Measurements from ENCODE around the gene ARHGAP26.
"Not testable (repeated sequence)": the region's sequence is repeated elsewhere in the genome, so short reads cannot be mapped to it uniquely, and the experiment has no call there.

Gene ARHGAP26

DNA sequence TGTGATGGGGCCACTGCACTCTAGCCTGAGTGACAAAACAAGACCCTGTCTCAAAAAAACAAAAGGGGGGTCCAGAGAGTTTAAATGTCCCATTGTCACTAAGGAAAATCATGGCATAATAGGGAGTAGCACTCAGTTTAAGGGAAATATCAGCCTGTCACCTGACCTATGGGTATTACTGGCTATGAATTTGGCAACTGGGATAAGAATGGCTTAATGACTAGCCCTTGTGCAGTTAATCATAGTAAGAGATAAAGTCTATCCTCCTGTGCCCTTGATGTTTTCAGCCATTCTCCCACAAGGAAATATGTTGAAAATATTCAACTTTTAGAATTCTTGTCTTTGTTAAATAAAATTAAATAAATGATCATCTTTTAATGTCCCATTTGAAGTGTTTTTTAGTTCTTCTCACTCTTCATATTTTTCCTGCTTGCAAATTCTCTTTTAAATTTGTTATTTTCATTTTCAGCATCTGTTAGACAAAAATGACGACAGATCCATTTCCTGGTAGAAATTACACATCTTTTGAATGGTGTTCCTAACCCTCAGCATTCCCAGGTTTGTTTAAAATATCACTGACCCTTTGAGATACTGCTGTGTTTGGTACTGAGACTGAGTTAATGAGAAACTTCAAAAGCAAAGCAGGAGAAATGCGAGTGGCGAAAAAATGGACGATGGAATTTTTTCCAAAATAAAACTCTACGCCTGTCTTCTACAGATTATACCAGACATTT is 191.4 kb downstream of the ARHGAP26 start:
- no peak for DNase-seq (ENCODE audit: low spot score)

DNA sequence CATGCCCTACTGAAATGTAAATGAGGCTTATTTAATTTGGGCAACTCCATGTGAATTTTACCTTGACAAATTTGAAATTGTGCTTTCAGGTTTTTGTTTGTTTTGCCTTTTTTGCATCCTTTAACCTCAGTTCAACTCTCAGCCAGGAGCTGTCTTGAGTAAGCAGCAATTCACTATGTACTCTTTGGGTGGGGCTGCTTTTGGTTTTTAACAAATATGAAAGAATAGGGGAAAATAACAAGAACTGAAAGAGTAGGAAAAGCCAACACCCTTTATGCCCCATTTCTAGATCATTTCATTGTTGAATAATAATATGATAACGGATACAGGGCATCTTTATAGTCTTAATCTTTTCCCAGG is 192.0 kb downstream of the ARHGAP26 start:
- DNase-seq (ENCODE audit: low spot score) = no peak

DNA sequence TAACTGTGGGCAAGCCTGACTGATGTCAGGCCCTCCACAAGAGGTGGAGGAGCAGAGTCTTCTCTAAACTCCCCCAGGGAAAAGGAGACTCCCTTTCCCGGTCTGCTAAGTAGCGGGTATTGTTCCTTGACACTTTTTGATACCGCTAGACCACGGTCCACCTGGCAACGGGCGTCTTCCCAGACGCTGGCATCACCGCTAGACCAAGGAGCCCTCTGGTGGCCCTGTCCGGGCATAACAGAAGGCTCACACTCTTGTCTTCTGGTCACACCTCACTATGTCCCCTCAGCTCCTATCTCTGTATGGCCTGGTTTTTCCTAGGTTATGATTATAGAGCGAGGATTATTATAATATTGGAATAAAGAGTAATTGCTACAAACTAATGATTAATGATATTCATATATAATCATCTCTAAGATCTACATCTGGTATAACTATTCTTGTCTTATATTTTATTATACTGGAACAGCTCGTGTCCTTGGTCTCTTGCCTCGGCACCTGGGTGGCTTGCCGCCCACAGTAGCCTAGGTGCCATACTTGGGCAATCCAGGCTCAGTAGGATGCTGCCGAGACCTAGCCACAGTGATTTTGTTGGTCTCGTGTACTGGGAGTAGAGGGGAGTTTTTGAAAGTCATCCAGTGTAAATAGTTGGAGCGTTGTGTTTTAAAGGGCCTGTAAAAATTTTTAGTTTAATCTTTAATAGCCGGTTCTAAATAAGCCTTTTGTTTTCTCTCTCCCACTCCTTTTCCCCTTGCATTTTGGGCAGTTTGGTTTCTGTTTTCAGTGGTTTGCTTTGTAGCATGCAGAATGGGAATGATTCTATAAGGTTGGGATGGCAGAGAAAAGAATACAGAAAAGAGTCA is 195.3 kb downstream of the ARHGAP26 start:
- not testable (repeated sequence) for DNase-seq (ENCODE audit: low spot score)

DNA sequence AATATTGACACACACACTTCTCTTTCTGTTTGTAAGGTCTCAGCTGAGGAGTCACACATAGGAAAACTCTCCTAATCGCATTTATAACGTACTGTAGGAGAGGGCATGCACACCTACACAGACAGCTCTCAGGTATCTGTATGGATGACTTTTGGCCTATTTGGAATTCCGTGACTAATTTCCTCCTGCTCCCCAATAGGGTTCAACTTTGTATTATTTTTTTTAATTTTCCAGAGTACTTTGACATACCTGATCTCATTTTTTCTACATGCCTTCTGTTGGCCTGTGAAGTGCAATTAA is 195.9 kb downstream of the ARHGAP26 start:
- no peak for DNase-seq (ENCODE audit: low spot score)

DNA sequence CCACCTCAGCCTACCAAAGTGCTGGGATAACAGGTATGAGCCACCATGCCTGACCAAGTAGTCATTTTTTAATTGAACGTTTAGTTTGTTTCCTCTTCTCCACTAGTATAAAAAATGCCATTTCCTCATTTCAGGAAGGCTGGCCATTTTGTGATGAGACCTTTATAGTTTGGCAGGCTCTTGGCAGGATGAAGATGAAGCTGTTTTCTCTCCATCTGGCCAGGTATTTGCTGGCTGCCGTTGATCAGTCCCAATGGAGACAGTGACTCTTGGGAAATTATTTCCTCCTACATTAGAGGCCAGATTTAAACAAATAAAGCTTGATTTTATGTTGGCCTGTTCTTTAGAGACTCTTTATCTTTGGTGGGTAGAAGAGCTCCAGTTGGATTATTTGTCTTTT is 199.0 kb downstream of the ARHGAP26 start:
- DNase-seq (ENCODE audit: low spot score) = no peak

DNA sequence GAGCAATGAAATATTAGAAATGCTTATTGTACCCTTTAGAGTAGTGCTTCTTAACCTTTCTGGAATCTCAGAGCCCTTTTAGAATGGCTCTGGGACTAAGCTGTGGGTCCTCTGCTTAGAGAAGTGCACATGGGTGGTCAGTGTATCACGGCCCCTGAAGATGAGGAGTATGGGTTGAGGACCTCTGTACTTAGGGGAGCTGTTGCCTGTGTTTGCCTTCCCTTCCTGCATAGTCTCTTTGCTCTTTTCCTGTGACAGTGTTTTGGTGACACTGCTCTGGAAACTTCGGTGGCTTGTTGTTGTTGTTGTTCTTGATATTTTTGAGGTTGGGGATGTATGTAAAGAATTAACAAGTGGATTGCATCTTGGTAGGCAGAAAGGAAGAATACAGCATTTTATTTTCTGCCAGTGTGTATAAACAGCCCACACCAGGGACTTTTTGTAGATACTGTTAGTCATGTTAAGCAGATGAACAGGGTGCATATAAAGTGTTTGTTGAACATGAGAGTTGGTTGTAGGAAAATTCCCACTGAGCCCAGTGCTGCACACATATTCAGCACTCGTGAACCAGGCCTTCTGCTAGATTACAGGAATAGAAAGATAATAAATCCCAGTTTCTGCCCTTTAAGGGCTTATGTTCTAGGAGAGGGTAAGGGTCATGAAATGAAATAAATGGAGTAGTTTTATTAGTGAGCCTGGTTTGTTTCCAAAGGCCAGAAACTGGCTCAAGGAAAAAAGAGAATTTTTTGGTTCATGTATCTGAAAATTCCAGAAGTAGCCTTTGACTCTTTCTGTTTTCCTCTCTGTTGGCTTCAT is 199.7 kb downstream of the ARHGAP26 start:
- no peak for DNase-seq (ENCODE audit: low spot score)

DNA sequence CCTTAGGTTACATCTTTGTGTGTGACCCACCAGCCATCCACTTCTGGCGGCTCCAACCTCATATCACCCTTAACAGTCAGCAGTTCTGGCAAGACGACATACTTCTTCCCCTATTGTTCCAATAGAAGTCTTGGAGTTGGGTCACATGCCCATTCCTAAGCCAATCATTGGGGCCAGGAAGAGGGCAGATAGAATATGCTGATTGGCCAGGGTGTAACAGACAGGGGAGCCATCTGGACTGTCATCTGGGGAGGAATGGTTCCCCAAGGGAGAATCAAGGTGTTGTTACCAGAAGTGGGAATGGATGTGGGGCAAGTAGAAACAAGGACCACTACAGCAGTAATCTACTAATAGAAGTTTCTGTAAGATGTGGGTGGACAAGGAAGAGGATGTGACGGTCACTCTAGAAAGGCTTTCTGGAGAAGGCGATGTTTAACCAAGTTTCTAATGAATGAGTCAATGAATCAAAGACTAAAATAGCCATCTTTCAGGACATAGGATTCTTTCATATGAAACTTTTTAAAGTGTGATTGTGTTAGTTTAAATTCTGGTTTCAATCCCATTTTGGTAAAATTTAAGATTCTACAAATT is 200.4 kb downstream of the ARHGAP26 start:
- no peak for DNase-seq (ENCODE audit: low spot score)

DNA sequence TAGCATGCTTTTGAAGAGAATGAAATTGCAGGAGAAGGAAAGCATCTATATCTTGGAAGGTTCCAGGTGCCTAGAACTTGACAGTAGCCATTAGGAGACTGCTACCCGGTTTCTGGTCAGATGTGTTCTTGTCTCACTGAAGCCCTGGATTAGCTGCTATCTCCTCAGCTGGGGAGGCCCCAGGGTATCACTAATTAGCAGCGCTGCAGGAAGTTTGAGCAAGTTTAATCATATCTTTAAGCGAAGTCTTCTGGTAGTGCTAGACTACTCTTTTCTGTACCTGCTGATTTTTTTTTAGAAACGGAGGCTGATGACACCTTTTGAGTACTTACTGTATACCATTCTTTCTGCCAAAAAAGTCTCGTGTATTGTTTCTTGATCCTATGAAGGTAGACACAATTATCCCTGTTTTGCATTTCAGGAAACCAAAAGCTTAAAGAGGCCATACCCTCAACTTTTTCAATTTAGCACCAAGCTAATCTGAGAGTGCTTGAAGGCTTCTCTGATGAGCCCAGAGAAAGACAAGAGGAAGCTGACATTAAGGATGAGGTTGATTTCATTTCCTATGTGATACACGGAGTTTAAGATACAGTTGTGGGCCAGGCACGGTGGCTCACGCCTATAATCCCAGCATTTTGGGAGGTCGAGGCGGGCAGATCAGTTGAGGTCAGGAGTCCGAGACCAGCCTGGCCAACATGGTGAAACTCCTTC is 201.3 kb downstream of the ARHGAP26 start:
- no peak for DNase-seq (ENCODE audit: low spot score)

DNA sequence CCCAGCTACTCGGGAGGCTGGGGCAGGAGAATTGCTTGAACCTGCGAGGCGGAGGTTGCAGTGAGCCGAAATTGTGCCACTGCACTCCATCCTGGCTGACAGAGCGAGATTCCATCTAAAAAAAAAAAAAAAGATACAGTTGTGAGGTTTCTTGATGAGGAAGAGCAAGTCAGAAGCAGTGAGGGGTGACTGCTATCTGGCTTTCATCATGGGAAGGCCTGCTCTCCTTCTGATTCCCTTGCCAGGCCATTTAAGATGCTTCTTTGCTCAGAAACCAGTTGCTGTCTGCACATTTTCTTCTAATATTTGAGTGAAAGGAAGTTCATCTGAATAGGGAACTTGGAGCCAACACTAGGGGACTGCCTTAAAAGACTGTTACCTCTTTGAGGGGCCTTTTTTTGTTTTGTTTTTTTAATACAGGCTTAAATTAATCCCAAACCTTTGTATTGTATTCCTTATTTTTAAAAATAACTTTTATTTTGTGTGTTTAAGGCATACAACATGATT is 201.9 kb downstream of the ARHGAP26 start:
- no peak for DNase-seq (ENCODE audit: low spot score)

DNA sequence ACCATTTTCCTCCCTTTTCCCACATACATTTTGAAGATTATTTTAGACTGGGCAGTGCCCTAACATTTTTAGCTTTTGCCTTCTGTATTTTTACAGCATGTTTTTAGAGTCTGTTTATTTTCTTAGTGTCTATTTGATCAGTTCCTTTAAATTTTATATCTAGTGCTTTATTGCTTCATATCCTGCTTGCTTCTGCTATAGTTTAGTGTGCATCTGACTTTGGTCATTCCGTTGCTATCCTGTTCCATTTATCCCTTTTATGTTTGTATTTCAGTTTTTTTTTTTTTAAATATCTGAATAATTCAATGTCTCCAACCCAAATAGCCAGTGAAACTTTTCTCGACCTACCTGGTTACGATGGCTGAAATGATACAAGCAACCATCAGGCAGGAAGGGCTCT is 203.8 kb downstream of the ARHGAP26 start:
- DNase-seq (ENCODE audit: low spot score) = no peak

DNA sequence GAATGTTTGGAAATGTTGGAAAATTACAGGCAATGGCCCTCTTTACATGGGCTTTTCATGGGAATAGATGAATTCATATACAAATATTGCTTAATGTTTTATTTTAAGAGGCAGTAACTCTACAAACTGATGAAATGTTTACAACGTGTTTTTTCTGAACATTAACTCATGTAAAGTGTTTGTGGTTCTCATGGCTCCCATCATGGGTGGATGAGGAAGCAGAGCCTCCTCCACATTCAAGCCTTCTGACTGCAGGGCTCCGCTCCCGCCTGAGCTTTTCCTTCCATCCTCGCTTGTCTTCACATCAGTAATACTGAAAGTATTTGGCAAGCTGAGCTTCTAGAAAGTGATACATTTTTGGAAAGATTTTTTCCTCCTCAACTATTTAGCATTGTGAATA is 204.2 kb downstream of the ARHGAP26 start:
- DNase-seq (ENCODE audit: low spot score) = no peak

DNA sequence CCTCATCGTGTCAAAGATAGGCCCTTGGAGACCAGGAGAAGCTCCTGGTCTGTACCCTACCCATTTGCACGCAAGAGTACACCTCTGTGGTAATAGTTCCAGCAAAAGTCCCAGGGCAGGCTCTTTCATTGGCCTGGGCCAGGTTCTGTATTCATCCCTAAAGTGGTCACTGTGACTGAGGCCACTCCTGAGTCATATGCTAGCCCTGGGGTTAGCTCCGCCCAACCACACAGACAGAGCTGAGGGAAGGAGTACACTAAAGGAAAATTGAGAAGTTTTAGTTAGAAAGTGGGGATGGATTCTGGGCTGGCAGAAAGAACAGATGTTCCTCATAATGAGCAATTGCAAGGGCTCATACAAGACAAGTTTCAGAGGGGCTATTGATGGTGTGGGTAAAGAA is 206.7 kb downstream of the ARHGAP26 start:
- DNase-seq (ENCODE audit: low spot score) = no peak

DNA sequence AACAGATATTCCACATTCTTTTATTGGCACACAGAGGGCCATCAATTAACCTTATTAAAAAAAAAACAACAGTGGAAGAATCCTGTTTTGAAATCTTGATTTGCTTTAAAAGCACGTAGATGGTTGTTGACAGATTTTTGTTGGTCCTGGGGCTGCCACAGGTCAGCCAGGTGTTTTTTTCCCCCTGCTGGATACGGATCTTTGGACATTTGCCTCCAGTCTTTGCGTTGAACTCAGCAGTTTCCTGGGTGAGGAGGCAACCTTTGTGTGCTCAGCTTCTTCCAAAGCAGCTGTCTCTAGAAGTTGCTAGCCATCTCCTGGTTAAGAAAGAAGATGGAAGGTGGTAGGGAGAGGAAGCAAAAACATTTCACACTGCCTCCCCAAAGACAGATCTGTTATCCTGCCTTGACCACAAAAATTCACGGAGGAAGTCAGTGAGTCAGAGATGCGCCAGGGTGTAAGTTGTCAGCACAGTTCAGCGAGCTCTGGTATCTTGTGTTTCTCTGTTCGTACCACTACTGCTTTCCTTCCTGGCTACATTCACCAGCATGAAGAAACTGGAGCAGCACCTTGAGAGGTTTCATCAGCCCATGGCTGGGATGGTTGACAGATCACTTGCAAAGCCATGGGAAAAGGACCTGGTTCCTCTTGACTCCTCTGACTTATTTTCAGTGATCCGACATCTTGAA is 207.3 kb downstream of the ARHGAP26 start:
- no peak for DNase-seq (ENCODE audit: low spot score)

DNA sequence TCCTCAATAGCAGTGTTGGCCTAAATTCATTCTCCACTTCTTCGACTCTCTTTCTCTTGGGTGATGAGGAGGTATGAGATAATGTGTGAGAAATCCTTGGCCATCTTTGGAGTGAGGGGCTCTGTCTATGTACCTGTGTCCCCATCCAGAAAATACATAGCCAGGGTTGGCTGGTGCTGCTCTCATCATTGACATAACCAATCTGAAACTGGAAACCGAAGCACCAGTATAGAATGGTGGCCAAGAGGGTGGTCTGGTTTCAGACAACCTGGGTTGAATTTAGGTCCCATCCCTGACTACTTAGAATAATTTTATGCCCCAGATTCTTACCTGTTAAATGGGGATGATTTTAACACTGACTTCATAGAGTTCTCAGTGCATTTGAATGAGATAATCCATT is 208.1 kb downstream of the ARHGAP26 start:
- DNase-seq (ENCODE audit: low spot score) = no peak

DNA sequence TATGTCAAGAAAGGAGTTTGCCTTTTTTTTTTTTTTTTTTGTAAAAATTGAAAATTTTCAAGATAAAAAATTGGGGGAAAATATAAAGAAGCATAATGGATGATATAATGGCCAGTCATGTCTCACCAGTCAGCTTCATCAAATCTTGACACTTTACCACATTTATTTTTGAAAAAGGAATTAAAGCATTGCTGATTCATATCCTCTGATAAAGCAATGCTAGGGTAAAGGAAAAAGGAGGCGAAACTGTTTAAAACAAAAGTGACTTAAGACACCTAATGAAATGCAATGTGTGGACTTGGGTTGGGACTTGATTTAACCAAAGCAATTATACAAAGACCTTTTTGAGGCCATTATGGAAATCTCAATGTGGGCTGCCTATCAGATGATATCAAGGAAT is 208.5 kb downstream of the ARHGAP26 start:
- DNase-seq (ENCODE audit: low spot score) = no peak

DNA sequence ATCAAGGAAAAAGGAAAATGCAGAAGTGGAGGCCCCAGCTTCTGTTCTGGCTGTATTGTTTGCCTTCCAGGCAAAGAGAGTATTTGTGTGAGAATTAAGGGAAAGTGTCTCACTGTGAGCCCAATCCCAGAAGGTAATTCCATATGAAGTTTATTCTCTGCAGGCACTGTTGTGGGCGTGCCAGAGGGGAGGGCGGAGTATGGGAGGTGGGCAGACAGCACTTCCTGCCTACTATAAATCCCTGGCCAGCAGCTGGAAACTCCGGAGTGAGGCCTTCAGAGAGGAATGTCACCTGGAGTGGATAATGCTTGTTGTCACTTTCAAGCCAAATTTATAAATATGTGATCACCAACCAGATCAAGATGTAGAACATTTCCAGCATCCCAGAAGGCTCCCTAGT is 209.5 kb downstream of the ARHGAP26 start:
- no peak for DNase-seq (ENCODE audit: low spot score)

DNA sequence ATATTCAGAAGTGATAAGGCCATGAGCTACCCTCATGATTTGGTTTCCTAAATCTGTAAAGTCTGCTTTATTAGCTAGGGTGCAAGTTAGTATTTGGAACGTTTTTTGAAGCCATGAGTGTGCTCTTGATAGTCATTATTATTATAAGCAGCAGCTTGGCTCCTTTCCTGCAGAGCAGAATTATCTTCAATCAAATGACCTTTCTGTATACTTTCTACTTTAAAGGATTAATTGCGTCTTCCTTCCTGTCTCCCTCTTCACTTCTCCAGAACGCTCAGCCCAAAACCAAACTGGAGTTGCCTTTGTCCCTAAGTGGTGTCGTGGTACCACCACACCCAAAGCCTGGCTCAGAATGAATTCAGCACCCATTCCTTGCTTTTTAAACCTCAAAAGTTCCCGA is 211.3 kb downstream of the ARHGAP26 start:
- DNase-seq (ENCODE audit: low spot score) = no peak

DNA sequence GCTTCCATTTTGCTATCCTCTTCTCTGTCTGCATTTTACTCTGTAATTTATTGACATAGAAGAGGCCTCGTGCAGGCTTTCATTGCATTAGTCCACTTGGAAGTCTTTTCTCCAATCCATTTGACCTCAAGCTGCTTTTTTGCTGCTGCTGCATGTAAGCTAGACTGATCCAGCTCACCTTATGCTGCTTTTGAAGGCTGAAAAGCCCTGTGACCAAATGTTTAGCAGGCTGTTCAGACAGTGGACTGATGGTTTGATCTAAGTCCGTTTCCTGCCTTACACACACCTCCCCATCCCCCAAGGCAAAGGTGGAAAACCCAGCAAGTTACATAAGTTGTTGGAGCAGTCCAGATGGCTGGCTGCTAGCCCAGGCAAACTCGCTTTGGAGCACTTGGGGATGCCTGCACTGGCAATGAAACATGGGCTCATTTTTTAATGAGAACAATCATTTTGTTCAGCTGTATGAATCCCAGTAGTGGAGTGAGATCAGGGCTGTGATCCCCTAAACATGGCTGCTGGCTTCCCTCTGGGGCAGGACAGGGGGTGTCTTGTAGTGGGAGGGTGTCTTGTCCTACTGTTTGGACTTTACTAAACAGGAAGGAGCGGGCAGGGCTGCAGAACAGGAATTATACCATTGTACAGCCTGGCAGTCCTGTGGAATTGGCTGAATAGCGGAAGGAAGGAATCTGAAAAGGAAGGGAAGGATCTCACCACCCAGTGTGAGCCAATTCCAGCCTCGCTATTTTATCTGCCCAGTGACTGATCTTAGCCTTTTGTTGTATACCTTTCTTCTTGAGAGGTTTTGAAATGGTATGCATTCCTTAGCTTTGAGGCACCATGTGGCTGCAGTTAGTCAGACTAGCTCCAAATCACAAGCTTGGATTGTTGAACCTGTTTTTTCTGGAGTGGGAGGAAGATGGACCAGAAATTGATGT is 212.0 kb downstream of the ARHGAP26 start:
- no peak for DNase-seq (ENCODE audit: low spot score)

DNA sequence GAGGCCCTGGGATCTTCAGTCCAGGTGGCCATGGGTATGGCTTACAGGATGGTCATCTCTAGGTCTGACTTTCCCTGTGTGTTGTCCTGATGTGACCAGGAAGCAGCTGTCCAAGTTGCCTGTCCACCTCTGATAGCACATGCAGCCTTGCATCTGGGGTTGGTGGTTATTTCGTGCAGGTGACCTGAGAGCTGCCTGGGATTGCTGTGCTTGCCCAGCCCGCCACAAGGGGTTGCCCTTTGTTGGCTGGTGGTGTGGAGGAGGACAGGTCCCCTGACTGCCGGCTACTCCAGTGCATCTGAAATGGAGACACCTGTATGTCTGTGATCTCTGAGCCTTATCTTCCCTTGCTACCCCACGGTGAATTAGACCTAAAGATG is 212.6 kb downstream of the ARHGAP26 start:
- DNase-seq (ENCODE audit: low spot score) = no peak

DNA sequence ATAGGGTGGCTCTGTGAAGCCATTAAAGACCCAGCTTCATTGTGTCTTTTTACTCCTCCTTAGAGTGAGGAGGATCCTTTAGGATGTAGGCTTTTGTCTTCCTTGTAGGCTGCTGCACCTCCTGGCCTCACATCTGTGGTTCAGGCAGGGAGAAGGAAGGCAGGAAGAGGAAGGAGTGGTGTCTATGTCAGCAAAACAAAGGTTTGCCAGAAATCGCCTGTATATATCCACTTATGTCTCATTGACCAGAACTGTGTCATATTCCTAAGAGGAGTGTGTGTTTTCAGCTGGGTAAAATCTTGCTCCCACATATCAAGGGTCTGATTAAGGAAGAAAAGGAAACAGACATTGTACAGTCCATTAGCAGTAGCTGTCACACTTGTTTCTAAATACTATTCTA is 213.8 kb downstream of the ARHGAP26 start:
- DNase-seq (ENCODE audit: low spot score) = no peak

Data from germinal center (tissue), 1 donor.